Psoas muscle (tissue), 8 donors: Measurements from ENCODE around the gene AP1M1. TPM values are rescaled to one million over a fixed set of nuclear protein-coding genes. Genes with fewer than 3 reads are reported as not detected.

Experiments
- ATAC-seq, 4 donors: fragments of 200-7000 bp; cut with Tn5 transposase; one replicate each; pipeline ENCODE4 v1.9.1; 2020; ENCODE audit warnings: moderate library complexity in 3 of 4, mild to moderate bottlenecking in 2 of 4
- DNase-seq, 2 donors: peaks; one replicate each; pipeline ENCODE4 v3.0.0-alpha.2; 2020
- H3K27ac ChIP-seq: fragments of 200-600 bp; one replicate; pipeline ENCODE4 v1.8.0; 2022
- H3K27me3 ChIP-seq, 3 donors: fragments of 200-600 bp in 1 of 3; one replicate each; pipeline versions ENCODE4 v1.6.1 to v1.8.0; 2013 to 2022; ENCODE audit warnings: low read length in 2 of 3, mild to moderate bottlenecking in 2 of 3, moderate library complexity in 1 of 3; ENCODE audit not compliant: insufficient read depth in 3 of 3
- H3K36me3 ChIP-seq, 2 donors: fragments of 200-600 bp in 1 of 2; one replicate each; pipeline versions ENCODE4 v1.6.1 to v1.8.0; 2013 to 2022; ENCODE audit warnings: low read depth in 1 of 2, mild to moderate bottlenecking in 1 of 2, moderate library complexity in 1 of 2; ENCODE audit not compliant: insufficient read depth in 1 of 2
- H3K4me1 ChIP-seq: fragments of 200-600 bp; one replicate; pipeline ENCODE4 v1.8.0; 2022
- H3K4me3 ChIP-seq: fragments of 200-600 bp; one replicate; pipeline ENCODE4 v1.8.0; 2022; ENCODE audit warnings: mild to moderate bottlenecking
- H3K9me3 ChIP-seq: fragments of 200-600 bp; one replicate; pipeline ENCODE4 v1.8.0; 2022
- CTCF ChIP-seq: fragments of 200-600 bp; IDR thresholded peaks from one replicate; pipeline ENCODE4 v1.8.0; 2022; ENCODE audit warnings: antibody characterized with exemption
- WGBS, 3 donors: extraction: QIAGEN DNeasy Blood & Tissue Kit; methylation state at CpG; one replicate each; pipeline versions ENCODE4 v1.1.6 to v1.1.7; 2013; 5-methylcytosine and 5-hydroxymethylcytosine counted together
- intact Hi-C, 2 donors: fragments of 100-400 bp; cut with DNase I; formaldehyde crosslinking; loops; one replicate each; pipeline versions ENCODE4 v1.11.0 to v1.14.2; 2022
- polyA plus RNA-seq, 3 donors: library from polyadenylated mRNA; stranded (reverse); fragments of 200-250 nt; gene quantifications; one replicate each; pipeline ENCODE4 v1.2.3, GENCODE V29; 2013
- total RNA-seq, 4 donors: library from RNA; stranded (reverse); fragmentation: NEBNext Ultra II Directional in 2 of 4; extraction: Animal tissue kit (Norgen Biotek cat#: 25700) in 2 of 4; gene quantifications; one replicate each; pipeline versions ENCODE4 v1.2.1 to v1.2.4, GENCODE V29; 2021 to 2023
- donor health status: healthy with polysubstance abuse.
- donor health status: DM: no; HTN: no; CAD: no; lungs with moderate emphysema.
- donor health status: Bipolar disorder and iron deficiency.
- donor health status: healthy.
- donor health status: DM: yes; HTN: yes; CAD: no.
- donor health status: DM: no; HTN: no; CAD: no.
- donor health status: DM: no; HTN: no; CAD: no.
- donor health status: DM: yes; HTN: yes; CAD: no.

The AP1M1 gene
- total and polyA plus RNA-seq, 7 donors: 40.5 to 102 (median 51.0) TPM

GRCh38 chr19:16160943-16161560, 36.7 kb upstream of the AP1M1 start:
- Histone ChIP-seq H3K9me3 (no peaks in the 10 kb centered on the region), H3K27me3 (peaks cover 0 to 3% (median 0%) of the 10 kb centered on the region in 3 donors), H3K27ac (no peak overlapping the region), H3K4me1 (no peaks in the 10 kb centered on the region), H3K36me3 (no peaks in the 10 kb centered on the region), H3K4me3 (no peak overlapping the region)
- no peak for DNase-seq
- no peak for ATAC-seq
- intact Hi-C loops: no loop called here
- no peak for TF ChIP-seq CTCF
- WGBS, 3 donors: 72 to 73% (median 72%) methylated on average over 13 to 14 of the region's 14 CpGs

- Histone ChIP-seq H3K4me3 (no peak overlapping the region), H3K36me3 (no peaks in the 10 kb centered on the region), H3K27me3 (peaks cover 0 to 3% (median 0%) of the 10 kb centered on the region in 3 donors), H3K27ac (no peak overlapping the region), H3K4me1 (no peaks in the 10 kb centered on the region), H3K9me3 (no peaks in the 10 kb centered on the region)
- 65 to 72% (median 68%) methylated on average over 3 of the region's 3 CpGs for WGBS, 3 donors
- intact Hi-C loops: no loop called here
- DNase-seq (no peak), ATAC-seq (no peak)
- no peak for TF ChIP-seq CTCF
These were observed 35.9 kb upstream of the AP1M1 start for GRCh38 chr19:16161840-16162239.

GRCh38 chr19:16164222-16164890, 33.4 kb upstream of the AP1M1 start:
- intact Hi-C loops: no loop called here
- no peak for DNase-seq
- no peak overlapping the region for H3K4me3 ChIP-seq
- no peaks in the 10 kb centered on the region for H3K9me3 ChIP-seq
- no peaks in the 10 kb centered on the region for H3K4me1 ChIP-seq
- ATAC-seq: no peak
- H3K27me3 ChIP-seq: peaks cover 0 to 1% (median 0%) of the 10 kb centered on the region in 3 donors
- WGBS, 3 donors: 76 to 88% (median 79%) methylated on average over 13 of the region's 13 CpGs
- H3K27ac ChIP-seq: no peak overlapping the region
- TF ChIP-seq CTCF: no peak
- H3K36me3 ChIP-seq: no peaks in the 10 kb centered on the region

- intact Hi-C loops: no loop called here
- no peak overlapping the region for H3K4me3 ChIP-seq
- ATAC-seq (no peak), DNase-seq (no peak)
- no peak for TF ChIP-seq CTCF
- peaks cover 0 to 3% (median 0%) of the 10 kb centered on the region in 3 donors for H3K27me3 ChIP-seq
- H3K4me1 ChIP-seq: no peaks in the 10 kb centered on the region
- no peaks in the 10 kb centered on the region for H3K36me3 ChIP-seq
- no peak overlapping the region for H3K27ac ChIP-seq
- 83 to 91% (median 88%) methylated on average over 1 of the region's 1 CpG for WGBS, 3 donors
- no peaks in the 10 kb centered on the region for H3K9me3 ChIP-seq
These were observed 31.3 kb upstream of the AP1M1 start for GRCh38 chr19:16166417-16166816.
